SKM-1 treated with dmso at 0.1 percent for 144 hours (cell line): ENCODE results near the gene ERCC6.

ENCODE experiments used
- DNase-seq: peaks from one replicate; lab custom pipeline; 2025; ENCODE audit not compliant: unreplicated experiment; lab: John Stamatoyannopoulos, UW

The ERCC6 gene

DNA sequence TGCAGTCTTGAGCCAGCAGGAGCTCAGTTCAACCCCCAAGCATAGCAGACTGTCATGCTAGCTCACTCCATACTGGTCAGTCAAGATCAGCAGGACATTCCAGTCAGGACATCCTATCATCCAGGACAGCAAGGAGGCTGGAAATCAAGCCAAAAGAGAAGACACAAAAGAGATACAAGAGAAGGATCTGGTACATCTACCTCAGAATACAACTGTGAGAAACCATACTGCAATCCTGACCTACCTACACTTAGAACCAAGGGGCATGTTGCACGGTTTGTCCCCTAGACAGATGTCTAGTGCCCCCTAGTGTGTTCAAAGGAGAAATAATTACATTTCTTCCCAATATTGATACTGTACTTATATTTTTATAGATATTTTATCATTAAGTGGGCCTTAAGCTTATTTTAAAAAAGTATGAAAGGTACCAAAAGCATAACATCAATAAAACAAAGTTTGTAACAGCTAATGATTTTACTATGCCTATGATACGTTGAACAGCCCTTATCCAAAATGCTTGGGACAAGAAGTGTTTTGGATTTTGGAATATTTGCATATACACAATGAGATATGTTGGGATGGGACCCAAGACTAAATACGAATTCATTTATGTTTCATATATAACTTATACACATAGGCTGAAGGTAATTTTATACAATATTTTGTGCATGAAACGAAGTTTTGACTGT is 26.7 kb downstream of the ERCC6 start:
- DNase-seq: peak; percentile 35

DNA sequence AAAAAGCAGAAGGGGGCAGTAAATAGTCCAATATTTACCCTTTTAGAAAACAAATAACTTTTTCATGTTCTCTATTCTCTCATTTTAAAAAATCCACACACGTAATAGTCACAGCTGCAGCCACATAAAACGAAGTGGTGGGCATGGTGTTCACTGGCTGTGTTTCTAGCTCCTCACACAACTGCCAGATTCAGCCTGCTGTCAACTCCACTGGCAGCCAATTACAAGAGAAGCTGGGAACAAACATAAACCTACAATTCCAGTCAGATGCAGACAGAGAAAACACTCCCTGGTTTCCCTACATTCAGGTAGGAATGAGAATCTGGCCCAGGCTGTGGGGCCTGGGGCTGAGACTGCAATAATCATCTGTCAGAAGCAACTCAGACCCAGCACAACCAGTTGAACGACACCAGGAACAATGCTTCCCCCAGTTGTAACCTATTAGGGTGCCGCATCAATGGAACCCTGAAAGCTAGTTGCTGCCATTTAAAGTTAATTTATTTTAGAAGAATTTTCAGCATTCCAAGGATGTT is 29.1 kb downstream of the ERCC6 start:
- no peak for DNase-seq

DNA sequence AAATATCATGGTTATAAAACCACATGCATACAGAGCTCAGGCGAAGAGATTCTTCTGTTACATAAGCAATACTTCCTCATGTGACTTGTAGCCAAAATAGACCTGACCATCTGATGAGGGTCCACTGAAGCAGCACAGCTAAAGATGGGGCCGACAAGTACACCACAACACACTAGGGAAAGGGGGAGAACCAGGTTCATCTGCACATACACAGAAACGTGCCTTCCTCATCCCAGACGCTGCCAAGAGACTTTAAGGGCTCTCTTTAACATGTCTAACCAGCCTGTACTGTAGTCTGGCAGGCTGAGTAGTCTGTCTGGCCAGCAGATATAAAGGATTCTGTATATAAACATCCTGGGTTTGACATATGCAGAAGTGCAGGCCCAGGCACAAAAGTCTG is 30.3 kb downstream of the ERCC6 start:
- DNase-seq: no peak

DNA sequence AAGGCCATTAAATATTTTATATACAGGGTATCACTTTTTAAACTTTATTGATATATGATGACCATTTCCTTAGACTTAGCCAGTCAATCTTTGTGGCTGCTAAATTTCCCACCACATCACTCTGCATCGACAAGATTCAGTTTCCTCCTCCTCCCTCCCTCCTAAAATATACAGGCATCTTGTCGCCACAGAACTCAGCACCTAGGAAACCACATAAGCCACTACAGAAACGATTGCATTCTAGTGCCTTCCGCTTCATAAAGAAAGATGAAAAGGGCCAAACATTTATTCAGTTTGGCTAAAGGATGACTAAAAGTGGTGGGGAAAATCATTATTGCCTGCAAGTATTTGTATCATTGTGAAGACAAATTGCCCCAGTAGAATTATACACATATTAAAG is 30.7 kb downstream of the ERCC6 start:
- no peak for DNase-seq

DNA sequence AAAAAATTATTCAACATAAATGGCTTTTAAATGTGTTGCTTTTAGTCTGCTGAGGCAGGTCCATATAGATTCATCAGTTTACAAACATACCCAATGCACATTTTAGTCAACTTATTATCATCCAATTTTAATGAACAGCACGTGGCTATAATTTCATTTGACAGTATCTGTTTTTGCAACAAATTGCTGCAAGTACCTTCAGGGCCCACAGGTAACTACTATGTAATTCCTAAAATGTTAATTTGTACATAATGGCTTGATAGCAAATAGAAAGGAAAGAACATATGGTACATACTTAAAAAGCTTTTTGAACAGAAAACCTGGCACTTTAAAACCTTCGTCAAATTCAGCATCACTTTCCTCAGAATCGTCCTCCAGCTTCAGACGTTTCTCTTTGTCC is 33.3 kb downstream of the ERCC6 start:
- no peak for DNase-seq

DNA sequence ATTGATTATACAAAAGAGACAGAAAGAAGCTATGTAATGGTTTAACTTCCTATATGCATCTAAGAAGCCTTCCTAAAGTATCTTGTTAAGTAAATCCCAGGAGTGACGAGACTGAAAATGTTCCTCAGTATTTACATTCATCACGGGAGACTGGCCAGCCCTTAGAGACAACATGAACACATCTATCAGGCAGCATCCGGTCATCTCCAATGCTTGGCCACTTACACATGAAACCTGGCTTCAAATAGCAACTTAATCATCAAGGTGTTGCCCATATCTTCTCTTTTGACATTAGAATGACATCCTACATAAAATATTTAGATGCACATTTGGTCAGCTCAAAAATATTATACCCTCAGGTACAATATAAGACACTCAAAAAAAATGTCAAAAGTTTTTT is 33.8 kb downstream of the ERCC6 start:
- DNase-seq: no peak

DNA sequence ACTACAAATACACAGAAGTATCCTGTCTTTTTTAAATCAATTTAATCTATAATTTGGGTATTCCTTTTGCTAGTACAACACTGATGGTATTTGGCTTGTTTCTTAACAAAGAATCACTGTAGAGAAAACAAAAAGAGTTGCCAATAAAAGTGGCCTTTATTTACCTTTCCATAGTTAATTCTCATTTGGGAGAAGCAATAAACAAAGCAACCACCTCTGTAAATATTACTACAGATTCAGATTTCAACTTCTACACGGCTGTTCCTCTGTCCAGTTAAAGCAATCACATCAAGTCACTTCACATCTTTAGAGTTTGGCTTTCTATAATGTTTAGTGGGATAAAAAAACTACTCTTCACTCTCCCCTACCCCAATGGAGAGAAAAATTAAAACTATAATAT is 34.4 kb downstream of the ERCC6 start:
- no peak for DNase-seq

DNA sequence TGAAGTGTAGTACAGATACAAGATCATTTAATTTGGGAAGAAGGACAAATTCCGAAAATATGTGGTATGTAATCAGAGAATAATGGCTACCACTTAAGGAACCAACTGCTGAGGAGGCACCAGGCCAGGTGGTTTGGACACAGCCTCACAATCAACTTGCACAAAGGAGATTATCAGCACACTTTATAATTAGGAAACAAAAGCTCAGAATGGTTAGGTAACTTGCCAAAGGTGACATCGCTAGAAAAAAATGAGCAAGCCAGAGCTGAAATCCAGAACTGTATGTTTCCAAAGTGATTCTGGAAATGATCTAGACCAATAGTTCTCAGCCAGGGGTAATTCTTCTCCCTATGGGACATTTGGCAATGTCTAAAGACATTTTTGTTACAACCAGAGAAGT is 36.6 kb downstream of the ERCC6 start:
- no peak for DNase-seq

DNA sequence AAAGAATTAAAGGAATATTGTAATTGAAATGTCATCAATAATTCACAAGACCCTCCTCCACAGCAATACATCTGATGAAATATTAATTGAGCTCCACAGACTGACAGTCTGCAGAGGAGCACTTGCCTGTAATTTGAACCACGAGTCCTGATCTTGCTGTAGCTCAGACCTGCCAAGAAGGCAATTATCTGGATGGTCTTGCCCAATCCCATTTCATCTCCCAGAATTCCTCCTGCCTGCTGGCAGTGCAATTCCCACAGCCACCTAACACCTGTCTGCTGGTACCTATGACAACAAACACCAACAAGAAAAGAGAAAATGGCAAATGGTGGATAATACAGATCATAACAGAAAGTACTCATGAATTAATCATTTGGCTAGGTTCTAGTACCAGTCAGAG is 38.5 kb downstream of the ERCC6 start:
- DNase-seq: no peak

DNA sequence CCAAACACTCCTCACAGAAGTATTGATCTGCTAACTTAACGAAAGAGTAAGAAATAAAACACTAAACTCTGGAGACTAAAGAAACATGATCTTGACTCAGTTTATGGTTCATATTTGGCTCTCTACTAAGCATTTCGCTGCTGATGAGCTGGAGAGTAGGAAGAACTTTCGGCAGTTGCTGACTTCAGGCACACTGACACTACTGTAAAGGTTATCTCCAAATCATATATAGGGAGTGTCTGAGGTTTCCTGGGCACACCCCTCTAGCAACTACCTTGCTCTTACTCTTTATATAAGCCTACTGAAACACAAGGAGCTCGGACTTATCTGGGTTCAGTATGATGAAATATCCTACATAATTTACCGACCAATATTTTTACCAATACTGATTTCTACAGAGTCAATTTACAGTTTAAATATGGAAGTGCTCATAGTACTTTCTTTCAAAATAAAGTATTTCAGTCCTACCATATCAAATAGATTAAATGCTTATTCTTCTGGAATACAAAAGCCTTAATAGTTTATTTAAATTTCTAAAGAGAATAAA is 39.5 kb downstream of the ERCC6 start:
- no peak for DNase-seq

DNA sequence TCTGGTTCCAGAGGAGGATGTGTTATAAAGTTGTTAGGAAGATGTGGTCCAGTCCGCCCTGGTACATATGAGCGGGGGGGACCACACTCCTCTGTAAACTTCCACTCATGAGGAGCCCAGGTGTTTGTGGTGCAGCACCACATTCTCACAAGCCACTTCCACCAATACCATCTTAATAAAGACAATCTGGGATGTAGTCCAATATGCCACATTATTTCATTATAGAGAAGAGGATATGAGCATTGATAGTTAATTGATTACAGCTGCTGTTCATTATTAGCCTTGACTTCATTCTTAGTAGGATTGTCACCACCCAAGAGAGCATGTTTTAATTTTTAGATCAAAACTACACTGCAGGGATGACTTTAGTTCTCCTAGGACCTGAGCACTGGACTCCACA is 40.5 kb downstream of the ERCC6 start:
- no peak for DNase-seq

DNA sequence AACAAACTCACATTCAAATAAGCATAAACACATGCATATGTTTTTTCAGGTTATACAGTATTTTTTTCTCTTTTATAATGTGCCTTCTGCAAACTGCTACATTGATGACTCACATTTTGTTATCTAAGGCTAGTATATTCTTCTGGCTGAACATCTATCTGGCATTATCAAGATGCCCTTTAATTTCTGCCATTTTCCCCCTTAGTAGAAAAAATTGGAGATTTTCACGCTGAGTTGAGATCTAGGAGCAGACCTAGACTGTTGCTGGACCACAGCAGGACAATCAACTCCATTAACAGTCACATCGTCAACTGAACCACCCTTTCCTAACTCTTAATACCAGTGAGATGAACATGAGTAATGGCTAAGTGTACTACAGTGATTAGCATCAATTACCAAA is 41.6 kb downstream of the ERCC6 start:
- no peak for DNase-seq

DNA sequence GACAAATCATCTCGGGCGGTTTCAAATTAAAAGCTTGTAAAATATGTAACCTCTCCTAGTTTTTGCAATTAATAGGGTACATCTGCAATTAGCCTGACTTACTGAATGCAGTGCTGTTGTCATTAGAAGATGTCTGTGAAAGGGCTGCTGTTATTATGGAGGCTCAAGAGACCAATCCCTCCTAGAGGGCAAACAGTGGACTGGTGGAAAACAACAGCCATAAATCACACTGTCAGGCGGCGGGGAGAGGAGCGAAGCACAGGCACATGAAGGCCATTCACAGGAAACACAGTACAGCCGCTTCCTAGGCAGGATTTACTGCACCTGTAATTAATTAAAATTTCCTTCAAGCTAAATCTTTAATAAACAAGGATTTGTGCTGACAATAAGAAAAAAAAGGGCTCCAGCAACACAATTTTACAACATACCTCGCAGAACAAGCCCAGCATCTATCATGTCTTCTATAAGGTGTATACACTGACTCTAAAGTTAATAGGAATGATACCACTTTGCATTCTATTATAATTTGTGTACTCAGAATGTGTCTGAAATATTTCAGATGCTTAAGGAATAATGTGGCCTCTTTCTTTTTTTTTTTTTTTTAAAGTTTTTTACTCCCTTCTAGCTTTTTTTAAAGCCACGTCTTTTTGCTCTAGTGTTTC is 50.7 kb downstream of the ERCC6 start:
- DNase-seq: no peak

DNA sequence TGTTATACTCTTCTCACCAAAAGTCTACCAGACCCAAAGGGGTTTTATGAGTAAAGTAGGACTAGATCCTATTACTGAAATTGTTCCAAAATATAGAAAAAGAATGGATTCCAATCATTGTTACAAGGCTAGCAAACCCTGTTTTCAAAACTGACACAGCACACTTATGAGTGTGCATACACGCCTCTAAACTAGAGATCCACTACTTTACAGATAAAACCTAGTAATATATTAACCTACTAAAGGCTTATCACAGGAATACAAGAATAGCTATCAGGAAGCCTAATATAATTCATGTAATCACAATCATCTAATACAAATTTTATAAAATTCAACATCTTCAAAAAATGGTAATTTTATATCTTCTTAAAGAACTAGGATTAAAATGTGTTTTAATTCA is 52.2 kb downstream of the ERCC6 start:
- no peak for DNase-seq

DNA sequence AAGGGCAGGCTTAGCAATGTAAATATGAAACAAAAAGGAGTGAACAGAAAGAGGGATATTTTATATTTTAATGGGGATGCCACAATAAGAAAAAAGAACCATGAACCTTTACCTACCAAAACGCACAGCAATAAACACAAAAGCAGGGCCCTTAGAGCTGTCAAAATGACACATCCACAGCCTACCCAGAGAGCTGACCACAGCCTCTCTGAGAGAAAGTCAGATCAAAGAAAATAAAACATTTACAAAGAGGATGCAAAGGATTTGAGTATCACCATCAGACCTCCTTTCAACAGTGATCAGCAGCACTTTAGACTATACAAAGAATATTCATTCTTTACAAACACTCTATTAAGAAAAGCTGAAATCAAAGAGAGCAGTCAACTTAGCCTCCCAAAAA is 52.9 kb downstream of the ERCC6 start:
- DNase-seq: no peak

DNA sequence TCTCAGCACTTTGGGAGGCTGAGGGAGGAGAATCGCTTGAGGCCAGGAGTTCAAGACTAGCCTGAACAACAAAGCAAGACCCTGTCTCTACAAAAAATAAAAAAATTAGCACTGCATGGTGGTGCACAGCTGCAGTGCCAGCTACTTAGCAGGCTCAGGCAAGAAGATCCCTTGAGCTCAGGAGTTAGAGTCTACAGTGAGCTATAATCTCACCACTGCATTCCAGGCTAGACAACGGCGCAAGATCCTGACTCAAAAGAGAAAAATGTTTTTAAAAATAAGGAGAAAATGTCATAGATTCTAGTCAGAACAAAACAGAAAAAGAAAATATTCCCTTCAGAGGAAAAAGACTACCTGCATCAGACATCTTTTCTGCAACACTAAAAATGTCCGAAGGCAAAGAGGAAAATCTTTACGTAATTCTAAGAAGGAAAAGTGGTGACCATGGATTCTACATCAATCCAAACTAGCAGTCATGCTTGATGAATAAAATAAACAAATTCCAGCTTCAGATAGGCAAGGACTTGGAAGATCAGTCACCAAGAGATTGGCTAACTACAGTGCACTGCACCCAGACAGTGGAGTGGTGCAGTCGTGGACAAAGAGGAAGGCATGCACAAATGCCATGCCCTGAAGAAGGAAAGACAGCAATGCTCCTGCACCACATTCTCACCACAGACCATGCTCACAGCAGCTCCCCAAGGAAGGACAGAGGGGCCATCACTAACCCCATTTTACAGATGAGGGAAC is 54.3 kb downstream of the ERCC6 start:
- no peak for DNase-seq

DNA sequence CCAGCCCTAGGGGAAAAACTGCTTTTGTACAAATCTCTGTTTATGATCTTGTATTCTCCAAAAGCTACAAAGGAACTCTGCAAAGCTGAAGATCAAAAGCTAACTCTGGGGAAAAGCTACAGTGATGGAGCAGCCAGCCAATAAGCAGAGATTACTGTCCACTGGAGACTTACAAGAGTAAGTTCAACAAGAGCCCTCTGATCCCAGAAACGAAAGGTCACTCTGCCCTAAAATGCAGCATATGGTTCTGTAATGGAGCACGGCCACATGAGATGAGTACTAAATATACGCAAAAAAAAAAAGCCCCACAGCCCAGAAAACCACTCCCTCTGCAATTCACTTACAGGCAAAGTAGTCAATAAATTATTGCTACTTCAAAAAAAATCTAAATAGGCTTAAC is 60.1 kb downstream of the ERCC6 start:
- DNase-seq: no peak

DNA sequence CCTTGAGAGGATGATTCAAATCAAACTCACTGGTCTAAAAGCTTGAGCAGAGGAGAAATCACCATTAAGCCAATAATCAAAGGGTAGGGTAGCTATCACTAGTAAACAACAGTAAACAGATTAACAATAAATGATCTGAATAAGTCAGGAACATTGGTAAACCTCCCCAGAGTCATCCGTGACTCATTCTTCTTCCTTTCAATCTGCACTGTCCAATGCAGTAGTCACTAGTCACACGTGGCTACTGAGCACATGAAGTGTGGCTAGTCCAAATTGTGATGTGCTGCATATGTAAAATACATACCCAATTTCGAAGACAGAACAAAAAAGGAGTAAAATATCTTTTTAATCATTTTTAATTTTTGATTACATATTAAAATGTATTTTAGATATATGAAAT is 64.0 kb downstream of the ERCC6 start:
- DNase-seq: no peak

DNA sequence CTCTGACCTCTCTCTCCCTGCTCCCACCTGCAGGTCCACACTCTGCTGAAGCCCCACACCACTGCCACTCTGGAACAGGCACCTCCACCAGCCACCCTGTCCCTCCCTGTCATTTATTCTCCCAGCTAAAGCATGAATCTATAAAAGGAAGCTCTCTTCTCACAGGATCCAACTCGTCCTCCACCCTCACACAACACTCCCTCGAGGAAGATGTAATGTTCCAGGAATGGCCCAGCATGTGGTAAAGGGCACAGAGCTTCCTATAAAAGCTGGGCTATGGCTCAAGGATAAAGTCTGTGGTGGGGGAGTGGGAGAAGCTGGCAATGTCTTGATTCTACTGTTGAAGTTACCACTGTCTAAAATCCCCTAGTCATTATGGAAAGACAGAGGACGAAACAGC is 67.4 kb downstream of the ERCC6 start:
- DNase-seq: no peak

DNA sequence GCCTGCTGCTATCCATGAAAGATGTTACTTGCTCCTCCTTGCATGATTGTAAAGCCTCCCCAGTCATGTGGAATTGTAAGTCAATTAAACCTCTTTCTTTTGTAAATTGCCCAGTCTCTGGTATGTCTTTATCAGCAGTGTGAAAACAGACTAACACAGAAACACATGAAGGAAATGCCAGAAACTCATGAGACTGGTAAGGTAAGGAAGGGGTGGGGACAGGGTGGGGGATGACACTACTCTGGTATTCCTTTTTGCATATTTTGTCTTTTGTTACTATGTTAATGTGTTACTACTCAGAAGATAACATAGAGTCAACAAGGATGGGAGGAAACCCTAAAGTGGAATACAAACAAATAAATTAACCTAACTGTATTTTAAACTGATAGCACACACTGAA is 73.2 kb downstream of the ERCC6 start:
- no peak for DNase-seq
